ENCODE data around the gene PRDM1. TPM values are rescaled to one million over a fixed set of nuclear protein-coding genes. Genes with fewer than 3 reads are reported as not detected.

The PRDM1 gene
- polyA plus RNA-seq, 1 of the 3 experiments (the other 2 are of a cell fraction), result 4.0 TPM

DNA sequence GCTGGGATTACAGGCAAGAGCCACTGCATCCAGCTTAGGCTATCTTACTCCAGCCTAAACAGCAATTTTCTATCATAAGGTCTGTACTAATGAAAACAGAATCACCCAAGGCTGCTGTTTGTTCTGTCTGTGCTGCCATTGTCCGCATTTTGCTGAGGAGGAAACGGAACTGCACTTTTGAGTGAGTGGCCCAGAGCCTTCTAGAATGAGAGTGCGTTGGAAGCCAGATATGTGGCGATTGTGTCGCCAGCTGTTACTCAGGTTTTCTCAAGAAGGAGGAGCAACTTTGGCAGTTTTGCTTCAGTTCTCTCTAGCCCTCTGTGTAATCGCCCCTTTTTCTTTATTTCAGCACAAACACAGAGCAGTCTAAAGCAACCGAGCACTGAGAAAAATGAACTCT is 18.3 kb downstream of the PRDM1 start (continued):
- TF ChIP-seq FOSL2 (IDR thresholded peaks at IDR 0.05; ENCODE audit: borderline replicate concordance, low read depth), result no peak
- TF ChIP-seq, protein P1, sequence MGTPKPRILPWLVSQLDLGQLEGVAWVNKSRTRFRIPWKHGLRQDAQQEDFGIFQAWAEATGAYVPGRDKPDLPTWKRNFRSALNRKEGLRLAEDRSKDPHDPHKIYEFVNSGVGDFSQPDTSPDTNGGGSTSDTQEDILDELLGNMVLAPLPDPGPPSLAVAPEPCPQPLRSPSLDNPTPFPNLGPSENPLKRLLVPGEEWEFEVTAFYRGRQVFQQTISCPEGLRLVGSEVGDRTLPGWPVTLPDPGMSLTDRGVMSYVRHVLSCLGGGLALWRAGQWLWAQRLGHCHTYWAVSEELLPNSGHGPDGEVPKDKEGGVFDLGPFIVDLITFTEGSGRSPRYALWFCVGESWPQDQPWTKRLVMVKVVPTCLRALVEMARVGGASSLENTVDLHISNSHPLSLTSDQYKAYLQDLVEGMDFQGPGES (IDR thresholded peaks at IDR 0.05; ENCODE audit: low read depth, low read length), result no peak
- TF ChIP-seq SMC3 (IDR thresholded peaks at IDR 0.05; ENCODE audit: low read depth, low read length), result no peak
- no peak for TF ChIP-seq TAF1 (IDR thresholded peaks at IDR 0.05; ENCODE audit: borderline replicate concordance, low read depth, low read length)
- no peak for TF ChIP-seq YY1 (IDR thresholded peaks at IDR 0.05; ENCODE audit: low read depth)
- TF ChIP-seq NFIC (IDR thresholded peaks at IDR 0.05; ENCODE audit: borderline replicate concordance), result no peak

DNA sequence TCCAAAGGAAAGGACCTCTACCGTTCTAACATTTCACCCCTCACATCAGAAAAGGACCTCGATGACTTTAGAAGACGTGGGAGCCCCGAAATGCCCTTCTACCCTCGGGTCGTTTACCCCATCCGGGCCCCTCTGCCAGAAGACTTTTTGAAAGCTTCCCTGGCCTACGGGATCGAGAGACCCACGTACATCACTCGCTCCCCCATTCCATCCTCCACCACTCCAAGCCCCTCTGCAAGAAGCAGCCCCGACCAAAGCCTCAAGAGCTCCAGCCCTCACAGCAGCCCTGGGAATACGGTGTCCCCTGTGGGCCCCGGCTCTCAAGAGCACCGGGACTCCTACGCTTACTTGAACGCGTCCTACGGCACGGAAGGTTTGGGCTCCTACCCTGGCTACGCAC is 18.8 kb downstream of the PRDM1 start:
- no peaks in the 10 kb centered on the region for H3K79me2 ChIP-seq (ENCODE audit: insufficient read depth)
- H3K4me3 ChIP-seq (ENCODE audit: low read depth in 2 of 2, low read length in 1 of 2), result no peak overlapping the region
- WGBS (ENCODE audit: low lambda C conversion rate), result 93% methylated on average over 21 of the region's 21 CpGs
- H3K4me1 ChIP-seq (ENCODE audit: control insufficient read depth in 1 of 2, insufficient read depth in 2 of 2, low read depth in 1 of 2, low read length in 1 of 2), result peaks cover 0 to 3% of the 10 kb centered on the region in 2 experiments; a peak in 1 of 4 replicates
- CTCF ChIA-PET, result interaction anchor here (1.2 to 1.4 kb wide), 3 partner anchors 12 to 234 kb away, joined by 3 to 4 read pairs (median 3); no protein-coding TSS in a partner anchor
- no peak overlapping the region for H3K4me2 ChIP-seq
- H3K9ac ChIP-seq, result no peak overlapping the region
- no peaks in the 10 kb centered on the region for H3K9me2 ChIP-seq
- DNase-seq, result no peak
- no peaks in the 10 kb centered on the region for H3K27me3 ChIP-seq (ENCODE audit: insufficient read depth)
- POLR2A ChIA-PET, result no interaction called here
- H3K36me3 ChIP-seq (replicated peaks in 1 of 2; ENCODE audit: control insufficient read depth in 1 of 2, insufficient read depth in 2 of 2, low read length in 1 of 2), result peaks cover 14 to 40% of the 10 kb centered on the region in 2 experiments
- no peaks in the 10 kb centered on the region for H3F3A ChIP-seq (replicated peaks; ENCODE audit: insufficient read depth)
- H4K20me1 ChIP-seq (ENCODE audit: insufficient read depth), result no peaks in the 10 kb centered on the region
- H3K27ac ChIP-seq (ENCODE audit: low read depth in 2 of 2, low read length in 1 of 2), result no peak overlapping the region
- H2AFZ ChIP-seq (ENCODE audit: low read depth), result no peak overlapping the region
- no peaks in the 10 kb centered on the region for H3K9me3 ChIP-seq
- no peak for TF ChIP-seq RCOR1 (IDR thresholded peaks at IDR 0.05; ENCODE audit: low read length)
- TF ChIP-seq TAF1 (IDR thresholded peaks at IDR 0.05; ENCODE audit: borderline replicate concordance, low read depth, low read length), result no peak
- TF ChIP-seq, protein P2, sequence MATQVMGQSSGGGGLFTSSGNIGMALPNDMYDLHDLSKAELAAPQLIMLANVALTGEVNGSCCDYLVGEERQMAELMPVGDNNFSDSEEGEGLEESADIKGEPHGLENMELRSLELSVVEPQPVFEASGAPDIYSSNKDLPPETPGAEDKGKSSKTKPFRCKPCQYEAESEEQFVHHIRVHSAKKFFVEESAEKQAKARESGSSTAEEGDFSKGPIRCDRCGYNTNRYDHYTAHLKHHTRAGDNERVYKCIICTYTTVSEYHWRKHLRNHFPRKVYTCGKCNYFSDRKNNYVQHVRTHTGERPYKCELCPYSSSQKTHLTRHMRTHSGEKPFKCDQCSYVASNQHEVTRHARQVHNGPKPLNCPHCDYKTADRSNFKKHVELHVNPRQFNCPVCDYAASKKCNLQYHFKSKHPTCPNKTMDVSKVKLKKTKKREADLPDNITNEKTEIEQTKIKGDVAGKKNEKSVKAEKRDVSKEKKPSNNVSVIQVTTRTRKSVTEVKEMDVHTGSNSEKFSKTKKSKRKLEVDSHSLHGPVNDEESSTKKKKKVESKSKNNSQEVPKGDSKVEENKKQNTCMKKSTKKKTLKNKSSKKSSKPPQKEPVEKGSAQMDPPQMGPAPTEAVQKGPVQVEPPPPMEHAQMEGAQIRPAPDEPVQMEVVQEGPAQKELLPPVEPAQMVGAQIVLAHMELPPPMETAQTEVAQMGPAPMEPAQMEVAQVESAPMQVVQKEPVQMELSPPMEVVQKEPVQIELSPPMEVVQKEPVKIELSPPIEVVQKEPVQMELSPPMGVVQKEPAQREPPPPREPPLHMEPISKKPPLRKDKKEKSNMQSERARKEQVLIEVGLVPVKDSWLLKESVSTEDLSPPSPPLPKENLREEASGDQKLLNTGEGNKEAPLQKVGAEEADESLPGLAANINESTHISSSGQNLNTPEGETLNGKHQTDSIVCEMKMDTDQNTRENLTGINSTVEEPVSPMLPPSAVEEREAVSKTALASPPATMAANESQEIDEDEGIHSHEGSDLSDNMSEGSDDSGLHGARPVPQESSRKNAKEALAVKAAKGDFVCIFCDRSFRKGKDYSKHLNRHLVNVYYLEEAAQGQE (IDR thresholded peaks at IDR 0.05; ENCODE audit: low read depth, low read length), result no peak
- TF ChIP-seq, protein P3, sequence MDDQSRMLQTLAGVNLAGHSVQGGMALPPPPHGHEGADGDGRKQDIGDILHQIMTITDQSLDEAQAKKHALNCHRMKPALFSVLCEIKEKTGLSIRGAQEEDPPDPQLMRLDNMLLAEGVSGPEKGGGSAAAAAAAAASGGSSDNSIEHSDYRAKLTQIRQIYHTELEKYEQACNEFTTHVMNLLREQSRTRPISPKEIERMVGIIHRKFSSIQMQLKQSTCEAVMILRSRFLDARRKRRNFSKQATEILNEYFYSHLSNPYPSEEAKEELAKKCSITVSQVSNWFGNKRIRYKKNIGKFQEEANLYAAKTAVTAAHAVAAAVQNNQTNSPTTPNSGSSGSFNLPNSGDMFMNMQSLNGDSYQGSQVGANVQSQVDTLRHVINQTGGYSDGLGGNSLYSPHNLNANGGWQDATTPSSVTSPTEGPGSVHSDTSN (IDR thresholded peaks at IDR 0.05), result no peak
- TF ChIP-seq FOSL2 (IDR thresholded peaks at IDR 0.05; ENCODE audit: borderline replicate concordance, low read depth), result no peak
- no peak for TF ChIP-seq MXI1 (IDR thresholded peaks at IDR 0.05; ENCODE audit: low read depth, low read length)
- TF ChIP-seq RFX5 (IDR thresholded peaks at IDR 0.05; ENCODE audit: low read length), result no peak
- TF ChIP-seq GATA2 (CRISPR knock-in tag; IDR thresholded peaks at IDR 0.05), result no peak
- no peak for TF ChIP-seq NFIC (IDR thresholded peaks at IDR 0.05; ENCODE audit: borderline replicate concordance)
- TF ChIP-seq POLR2AphosphoS5 (IDR thresholded peaks at IDR 0.05; ENCODE audit: low read depth, low read length), result no peak
- no peak for TF ChIP-seq JUND (IDR thresholded peaks at IDR 0.05)
- TF ChIP-seq NRF1 (IDR thresholded peaks at IDR 0.05; ENCODE audit: low read depth, low read length), result no peak
- TF ChIP-seq, protein P1 (IDR thresholded peaks at IDR 0.05; ENCODE audit: low read depth, low read length), result no peak
- TF ChIP-seq RAD21 (IDR thresholded peaks at IDR 0.05; ENCODE audit: low read length), result no peak
- TF ChIP-seq, protein P4, sequence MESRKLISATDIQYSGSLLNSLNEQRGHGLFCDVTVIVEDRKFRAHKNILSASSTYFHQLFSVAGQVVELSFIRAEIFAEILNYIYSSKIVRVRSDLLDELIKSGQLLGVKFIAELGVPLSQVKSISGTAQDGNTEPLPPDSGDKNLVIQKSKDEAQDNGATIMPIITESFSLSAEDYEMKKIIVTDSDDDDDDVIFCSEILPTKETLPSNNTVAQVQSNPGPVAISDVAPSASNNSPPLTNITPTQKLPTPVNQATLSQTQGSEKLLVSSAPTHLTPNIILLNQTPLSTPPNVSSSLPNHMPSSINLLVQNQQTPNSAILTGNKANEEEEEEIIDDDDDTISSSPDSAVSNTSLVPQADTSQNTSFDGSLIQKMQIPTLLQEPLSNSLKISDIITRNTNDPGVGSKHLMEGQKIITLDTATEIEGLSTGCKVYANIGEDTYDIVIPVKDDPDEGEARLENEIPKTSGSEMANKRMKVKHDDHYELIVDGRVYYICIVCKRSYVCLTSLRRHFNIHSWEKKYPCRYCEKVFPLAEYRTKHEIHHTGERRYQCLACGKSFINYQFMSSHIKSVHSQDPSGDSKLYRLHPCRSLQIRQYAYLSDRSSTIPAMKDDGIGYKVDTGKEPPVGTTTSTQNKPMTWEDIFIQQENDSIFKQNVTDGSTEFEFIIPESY (IDR thresholded peaks at IDR 0.05; ENCODE audit: borderline replicate concordance, low read depth), result no peak
- TF ChIP-seq, protein P5, sequence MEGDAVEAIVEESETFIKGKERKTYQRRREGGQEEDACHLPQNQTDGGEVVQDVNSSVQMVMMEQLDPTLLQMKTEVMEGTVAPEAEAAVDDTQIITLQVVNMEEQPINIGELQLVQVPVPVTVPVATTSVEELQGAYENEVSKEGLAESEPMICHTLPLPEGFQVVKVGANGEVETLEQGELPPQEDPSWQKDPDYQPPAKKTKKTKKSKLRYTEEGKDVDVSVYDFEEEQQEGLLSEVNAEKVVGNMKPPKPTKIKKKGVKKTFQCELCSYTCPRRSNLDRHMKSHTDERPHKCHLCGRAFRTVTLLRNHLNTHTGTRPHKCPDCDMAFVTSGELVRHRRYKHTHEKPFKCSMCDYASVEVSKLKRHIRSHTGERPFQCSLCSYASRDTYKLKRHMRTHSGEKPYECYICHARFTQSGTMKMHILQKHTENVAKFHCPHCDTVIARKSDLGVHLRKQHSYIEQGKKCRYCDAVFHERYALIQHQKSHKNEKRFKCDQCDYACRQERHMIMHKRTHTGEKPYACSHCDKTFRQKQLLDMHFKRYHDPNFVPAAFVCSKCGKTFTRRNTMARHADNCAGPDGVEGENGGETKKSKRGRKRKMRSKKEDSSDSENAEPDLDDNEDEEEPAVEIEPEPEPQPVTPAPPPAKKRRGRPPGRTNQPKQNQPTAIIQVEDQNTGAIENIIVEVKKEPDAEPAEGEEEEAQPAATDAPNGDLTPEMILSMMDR (IDR thresholded peaks at IDR 0.05), result no peak
- TF ChIP-seq, protein P6, sequence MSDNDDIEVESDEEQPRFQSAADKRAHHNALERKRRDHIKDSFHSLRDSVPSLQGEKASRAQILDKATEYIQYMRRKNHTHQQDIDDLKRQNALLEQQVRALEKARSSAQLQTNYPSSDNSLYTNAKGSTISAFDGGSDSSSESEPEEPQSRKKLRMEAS (IDR thresholded peaks at IDR 0.05; ENCODE audit: low read depth), result no peak
- no peak for TF ChIP-seq MEF2A (IDR thresholded peaks at IDR 0.05; ENCODE audit: borderline replicate concordance, low read depth)

Data from SK-N-SH (cell line).